Renal pelvis (tissue), 12 donors: Measurements from ENCODE around the gene EGR1. TPM values are rescaled to one million over a fixed set of nuclear protein-coding genes. Genes with fewer than 3 reads are reported as not detected.
A peak's percentile ranks its signal among the peaks of the same experiment; 100 is the strongest.

Source experiments
- DNase-seq: peaks from one replicate; pipeline ENCODE4 v3.0.0-alpha.2; 2013
- long read RNA-seq, 16 experiments: transcript quantifications; one replicate each; lab custom pipeline, GENCODE V29; 2026
- polyA plus RNA-seq, 3 donors: library from polyadenylated mRNA; unstranded; fragments of 120-200 nt; gene quantifications; one replicate each; pipeline ENCODE4 v1.2.1, GENCODE V29; 2013; ENCODE audit not compliant: insufficient read length in 3 of 3

The EGR1 gene
- polyA plus RNA-seq, result 10 to 100 TPM; 43.5 to 66.2 (median 58.3) TPM
- long read RNA-seq, donor 1, transcript EGR1-201 (2 exons, 3,138 nt), result major isoform, 7 of 7 reads
- long read RNA-seq, donor 1, partial matches to known transcripts, result 0 of 7 reads
- long read RNA-seq, donor 1, other reads (novel, unspliced or antisense), result 0 of 7 reads
- long read RNA-seq, donor 2, transcript EGR1-201 (2 exons, 3,138 nt), result major isoform, 36 of 36 reads
- long read RNA-seq, donor 2, partial matches to known transcripts, result 0 of 36 reads
- long read RNA-seq, donor 2, other reads (novel, unspliced or antisense), result 0 of 36 reads
- long read RNA-seq, donor 3, transcript EGR1-201 (2 exons, 3,138 nt), result major isoform, 18 of 18 reads
- long read RNA-seq, donor 3, partial matches to known transcripts, result 0 of 18 reads
- long read RNA-seq, donor 3, other reads (novel, unspliced or antisense), result 0 of 18 reads
- long read RNA-seq, donor 4, transcript EGR1-201 (2 exons, 3,138 nt), result major isoform, 86 of 116 reads
- long read RNA-seq, donor 4, partial matches to known transcripts, result 30 of 116 reads
- long read RNA-seq, donor 4, other reads (novel, unspliced or antisense), result 0 of 116 reads
- long read RNA-seq, donor 5, transcript EGR1-201 (2 exons, 3,138 nt), result major isoform, 111 of 482 reads
- long read RNA-seq, donor 5, partial matches to known transcripts, result 371 of 482 reads
- long read RNA-seq, donor 5, other reads (novel, unspliced or antisense), result 0 of 482 reads
- long read RNA-seq, donor 6, transcript EGR1-201 (2 exons, 3,138 nt), result major isoform, 23 of 23 reads
- long read RNA-seq, donor 6, partial matches to known transcripts, result 0 of 23 reads
- long read RNA-seq, donor 6, other reads (novel, unspliced or antisense), result 0 of 23 reads
- long read RNA-seq, donor 7, transcript EGR1-201 (2 exons, 3,138 nt), result major isoform, 53 of 53 reads
- long read RNA-seq, donor 7, partial matches to known transcripts, result 0 of 53 reads
- long read RNA-seq, donor 7, other reads (novel, unspliced or antisense), result 0 of 53 reads
- long read RNA-seq, donor 8, transcript EGR1-201 (2 exons, 3,138 nt), result major isoform, 1,002 of 4,066 reads
- long read RNA-seq, donor 8, partial matches to known transcripts, result 3,064 of 4,066 reads
- long read RNA-seq, donor 8, other reads (novel, unspliced or antisense), result 0 of 4,066 reads
- long read RNA-seq, donor 9, transcript EGR1-201 (2 exons, 3,138 nt), result major isoform, 223 of 231 reads
- long read RNA-seq, donor 9, partial matches to known transcripts, result 0 of 231 reads
- long read RNA-seq, donor 9, other reads (novel, unspliced or antisense), result 8 of 231 reads
- long read RNA-seq, donor 10, transcript EGR1-201 (2 exons, 3,138 nt), result major isoform, 19 of 19 reads
- long read RNA-seq, donor 10, partial matches to known transcripts, result 0 of 19 reads
- long read RNA-seq, donor 10, other reads (novel, unspliced or antisense), result 0 of 19 reads
- long read RNA-seq, donor 11, transcript EGR1-201 (2 exons, 3,138 nt), result major isoform, 17 of 23 reads
- long read RNA-seq, donor 11, partial matches to known transcripts, result 6 of 23 reads
- long read RNA-seq, donor 11, other reads (novel, unspliced or antisense), result 0 of 23 reads
- long read RNA-seq, donor 12, transcript EGR1-201 (2 exons, 3,138 nt), result major isoform, 32 of 32 reads
- long read RNA-seq, donor 12, partial matches to known transcripts, result 0 of 32 reads
- long read RNA-seq, donor 12, other reads (novel, unspliced or antisense), result 0 of 32 reads
- long read RNA-seq, donor 13, transcript EGR1-201 (2 exons, 3,138 nt), result major isoform, 19 of 19 reads
- long read RNA-seq, donor 13, partial matches to known transcripts, result 0 of 19 reads
- long read RNA-seq, donor 13, other reads (novel, unspliced or antisense), result 0 of 19 reads
- long read RNA-seq, donor 14, transcript EGR1-201 (2 exons, 3,138 nt), result major isoform, 208 of 217 reads
- long read RNA-seq, donor 14, partial matches to known transcripts, result 0 of 217 reads
- long read RNA-seq, donor 14, other reads (novel, unspliced or antisense), result 9 of 217 reads
- long read RNA-seq, donor 15, transcript EGR1-201 (2 exons, 3,138 nt), result major isoform, 172 of 172 reads
- long read RNA-seq, donor 15, partial matches to known transcripts, result 0 of 172 reads
- long read RNA-seq, donor 15, other reads (novel, unspliced or antisense), result 0 of 172 reads
- long read RNA-seq, donor 16, transcript EGR1-201 (2 exons, 3,138 nt), result major isoform, 36 of 36 reads
- long read RNA-seq, donor 16, partial matches to known transcripts, result 0 of 36 reads
- long read RNA-seq, donor 16, other reads (novel, unspliced or antisense), result 0 of 36 reads

DNA sequence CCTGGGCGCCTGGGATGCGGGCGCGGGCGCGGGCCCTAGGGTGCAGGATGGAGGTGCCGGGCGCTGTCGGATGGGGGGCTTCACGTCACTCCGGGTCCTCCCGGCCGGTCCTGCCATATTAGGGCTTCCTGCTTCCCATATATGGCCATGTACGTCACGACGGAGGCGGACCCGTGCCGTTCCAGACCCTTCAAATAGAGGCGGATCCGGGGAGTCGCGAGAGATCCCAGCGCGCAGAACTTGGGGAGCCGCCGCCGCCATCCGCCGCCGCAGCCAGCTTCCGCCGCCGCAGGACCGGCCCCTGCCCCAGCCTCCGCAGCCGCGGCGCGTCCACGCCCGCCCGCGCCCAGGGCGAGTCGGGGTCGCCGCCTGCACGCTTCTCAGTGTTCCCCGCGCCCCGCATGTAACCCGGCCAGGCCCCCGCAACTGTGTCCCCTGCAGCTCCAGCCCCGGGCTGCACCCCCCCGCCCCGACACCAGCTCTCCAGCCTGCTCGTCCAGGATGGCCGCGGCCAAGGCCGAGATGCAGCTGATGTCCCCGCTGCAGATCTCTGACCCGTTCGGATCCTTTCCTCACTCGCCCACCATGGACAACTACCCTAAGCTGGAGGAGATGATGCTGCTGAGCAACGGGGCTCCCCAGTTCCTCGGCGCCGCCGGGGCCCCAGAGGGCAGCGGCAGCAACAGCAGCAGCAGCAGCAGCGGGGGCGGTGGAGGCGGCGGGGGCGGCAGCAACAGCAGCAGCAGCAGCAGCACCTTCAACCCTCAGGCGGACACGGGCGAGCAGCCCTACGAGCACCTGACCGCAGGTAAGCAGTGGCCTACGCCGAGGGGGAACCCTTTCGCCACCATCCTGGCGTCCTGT lies at the start of gene EGR1:
Gene EGR1 (plus strand): TSS at position 219 of the 864 bp plus-strand sequence. CDS start 283 bp downstream, at position 502.
- peak; percentile 95 for DNase-seq

DNA sequence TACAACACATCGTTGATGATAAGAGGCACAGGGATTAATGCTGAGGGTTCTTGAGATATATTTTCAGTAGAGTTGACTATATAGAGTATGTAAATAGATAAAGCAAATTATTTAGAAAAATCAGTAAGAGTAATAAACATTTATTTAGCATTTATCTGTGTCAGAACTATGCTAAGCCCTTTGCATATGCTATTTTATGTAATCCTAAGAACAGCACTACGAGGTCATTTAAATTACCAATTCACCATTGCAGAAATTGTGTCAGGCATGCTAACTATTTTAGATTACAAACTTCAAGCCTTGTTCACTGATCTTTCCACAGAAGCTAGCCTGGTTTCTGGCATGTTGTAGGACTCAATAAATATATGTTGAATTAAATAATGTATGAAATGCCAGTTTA lies 46.8 kb upstream of the EGR1 start:
- no peak for DNase-seq

DNA sequence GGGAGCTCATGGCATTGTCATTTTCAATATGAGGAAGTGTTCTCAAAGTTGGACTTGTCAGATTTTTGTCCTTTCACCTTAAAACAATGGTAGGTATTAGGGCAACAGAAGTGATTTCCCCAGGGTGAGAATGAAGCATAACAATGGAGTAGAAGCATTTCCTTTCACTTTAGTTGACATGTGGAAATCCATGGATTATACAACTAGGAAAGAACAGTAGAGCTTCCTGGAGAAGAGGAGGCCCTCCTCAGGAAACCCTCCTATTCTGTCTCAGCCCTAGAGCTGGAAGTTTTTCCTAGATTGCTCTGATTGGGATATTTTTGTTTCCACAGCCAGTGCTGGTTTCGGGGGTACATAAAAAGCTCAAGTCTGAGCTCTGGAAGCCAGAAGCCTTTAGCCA lies 40.2 kb upstream of the EGR1 start:
- DNase-seq, result no peak

DNA sequence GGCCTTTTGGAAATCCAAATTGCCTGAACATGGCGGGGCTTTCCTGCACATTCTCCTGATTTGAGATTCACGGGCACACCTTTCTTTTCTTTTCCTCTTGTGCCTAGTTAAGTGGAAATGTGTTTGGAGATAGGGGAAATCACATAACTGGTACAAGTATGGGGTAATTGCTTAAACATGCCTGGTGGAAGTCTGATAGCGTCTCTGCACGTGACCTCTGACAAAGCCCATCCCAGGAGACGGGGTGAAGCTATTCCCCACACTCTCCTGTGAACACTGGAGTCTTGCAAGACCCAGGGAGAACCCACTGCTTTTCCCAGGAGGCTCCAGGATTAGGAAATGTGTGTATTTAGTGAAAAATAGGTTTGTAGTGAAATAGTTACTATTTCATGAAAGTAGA lies 29.3 kb upstream of the EGR1 start:
- DNase-seq, result no peak

DNA sequence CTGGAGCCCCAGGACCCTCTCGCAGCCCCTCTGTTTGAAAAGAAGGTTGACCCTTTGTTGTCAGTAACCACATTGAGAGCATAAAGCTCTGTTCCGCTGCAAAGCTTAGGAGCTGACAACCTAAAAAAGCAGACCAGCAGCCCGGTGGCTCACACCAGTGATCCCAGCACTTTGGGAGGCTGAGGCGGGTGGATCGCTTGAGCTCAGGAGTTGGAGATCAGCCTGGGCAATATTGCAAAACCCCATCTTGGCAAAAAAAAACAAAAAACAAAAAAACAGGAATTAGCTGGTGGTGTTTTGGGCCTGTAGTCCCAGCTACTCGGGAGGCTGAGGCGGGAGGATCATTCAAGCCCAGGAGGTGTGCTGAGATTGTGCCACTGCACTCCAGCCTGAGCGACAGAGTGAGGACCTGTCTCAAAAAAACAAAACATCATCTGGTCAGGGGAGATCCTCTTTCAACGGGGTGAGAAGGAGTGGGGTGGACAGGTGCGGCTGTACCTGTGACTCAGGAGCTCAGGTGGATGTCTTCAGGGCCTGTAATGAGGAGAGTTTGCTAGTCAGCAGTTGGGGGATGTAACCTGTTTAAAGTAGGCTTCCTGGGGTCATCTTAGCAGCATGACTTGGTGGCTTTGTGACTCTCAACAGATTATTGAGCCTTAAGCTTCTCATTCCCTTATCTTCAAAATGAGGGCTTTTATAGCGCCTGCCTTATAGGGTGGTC lies 27.1 kb upstream of the EGR1 start:
- DNase-seq, result no peak

DNA sequence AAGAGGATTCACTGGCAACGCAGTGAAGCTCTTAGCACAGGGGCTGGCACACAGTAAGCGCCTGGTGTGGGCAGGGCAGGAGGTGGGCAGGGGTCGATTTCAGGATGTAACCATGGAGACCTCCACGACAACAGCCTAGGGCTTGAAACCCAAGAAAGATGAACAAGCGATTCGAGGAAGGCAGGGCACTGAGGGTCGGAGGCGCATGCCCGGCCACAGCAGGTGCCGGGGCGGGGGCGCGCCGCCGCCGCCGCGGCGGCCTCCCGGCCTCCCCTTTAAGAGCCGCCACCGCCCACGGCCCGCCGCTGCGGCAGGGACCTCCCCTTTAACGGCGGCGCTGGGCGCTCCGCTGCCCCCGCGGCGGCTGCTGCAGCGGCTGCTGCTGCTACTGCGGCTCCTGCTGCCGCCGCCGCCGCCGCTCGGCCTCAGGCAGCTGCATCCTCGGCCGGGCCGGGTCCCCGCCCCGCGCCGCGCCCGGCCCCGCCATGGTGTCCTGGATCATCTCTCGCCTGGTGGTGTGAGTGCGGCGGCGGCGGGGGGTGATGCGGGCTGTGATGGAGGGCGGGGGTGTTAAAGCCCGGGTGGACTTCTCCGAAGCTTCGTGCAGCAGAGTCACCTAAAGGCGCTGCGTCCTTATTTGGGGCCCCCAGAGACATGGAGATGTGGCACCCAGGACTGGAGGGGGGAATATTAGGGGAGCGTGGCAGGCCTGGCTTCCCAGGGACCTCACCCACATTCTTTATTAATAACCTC lies 26.4 kb upstream of the EGR1 start, which contains the start of gene REEP2:
Gene REEP2 (plus strand): TSS at position 334 of the 753 bp plus-strand sequence. CDS start 152 bp downstream, at position 486.
- DNase-seq, result peak; percentile 68

DNA sequence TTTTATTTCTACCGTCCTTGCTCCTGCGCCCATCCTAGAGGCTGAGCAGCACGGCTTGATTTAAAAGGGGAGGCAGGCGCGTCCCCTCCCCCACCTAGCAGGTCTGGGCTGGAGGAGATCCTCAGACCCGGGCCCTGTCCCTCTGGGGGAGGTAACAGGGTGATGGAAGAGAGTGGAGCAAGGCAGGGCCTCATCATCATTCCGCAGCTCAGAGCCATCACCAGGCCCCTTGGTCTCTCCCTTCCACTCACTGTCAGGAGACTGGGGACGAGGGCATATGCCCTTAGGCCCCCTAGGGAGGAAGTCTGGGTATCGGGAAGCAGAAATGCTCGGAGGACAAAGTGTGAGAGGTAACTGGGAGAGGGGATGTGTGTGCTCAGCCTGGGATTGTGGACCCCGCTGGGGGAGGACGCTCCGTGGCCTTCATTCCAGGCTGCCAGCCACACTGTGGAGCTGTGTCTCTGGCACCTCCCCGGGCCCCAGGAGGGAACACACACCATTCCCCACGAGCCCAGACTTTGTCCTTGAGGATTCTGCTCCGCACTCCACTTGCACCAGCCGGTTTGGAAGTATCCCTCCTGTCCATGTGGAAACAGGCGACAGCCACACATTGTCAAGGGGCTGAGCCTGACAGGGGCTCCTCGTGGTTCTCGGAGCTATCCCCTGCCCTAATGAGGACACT lies 25.7 kb upstream of the EGR1 start:
- DNase-seq, result no peak

DNA sequence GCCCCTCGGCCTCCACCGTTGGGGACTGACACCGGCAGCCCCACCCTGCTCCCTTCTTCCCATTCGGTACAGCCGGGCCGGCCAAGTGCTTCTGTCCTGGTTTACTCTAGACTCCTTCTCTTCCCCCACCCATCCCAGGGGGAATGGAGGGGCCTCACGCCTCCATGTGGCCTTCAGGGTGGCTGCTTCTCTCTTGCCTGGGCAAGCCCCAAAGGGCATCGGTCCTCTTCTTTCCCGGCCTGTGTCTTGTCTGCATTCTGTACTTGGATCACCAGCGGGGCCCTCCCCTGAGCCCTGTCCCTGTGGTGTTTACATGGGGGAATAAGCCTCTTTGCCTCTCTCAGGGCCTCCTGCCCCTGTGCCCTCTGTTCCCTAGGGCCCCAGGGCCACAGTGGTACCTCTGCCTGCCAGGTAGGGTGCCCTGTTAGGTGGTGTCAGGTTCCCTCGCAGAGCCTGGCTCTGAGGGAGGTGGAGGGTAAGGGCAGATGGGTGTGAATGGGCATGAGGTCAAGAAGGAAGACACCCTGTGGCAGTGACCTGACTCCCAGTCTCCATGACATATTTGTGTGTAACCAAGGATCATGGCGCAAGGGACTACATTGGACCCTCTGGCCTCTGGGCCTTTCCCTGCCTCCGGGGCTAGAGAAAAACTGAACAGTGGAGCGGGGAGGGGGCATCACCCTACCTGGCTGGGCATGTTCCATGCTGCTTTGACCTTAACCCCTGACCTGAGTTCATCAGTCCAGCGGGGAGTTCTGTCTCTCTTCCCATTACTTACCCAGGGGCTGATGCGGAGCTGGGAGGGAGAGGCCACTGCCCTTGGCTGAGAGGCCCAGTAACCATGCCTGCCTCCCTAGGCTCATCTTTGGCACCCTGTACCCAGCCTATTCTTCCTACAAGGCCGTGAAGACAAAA lies 24.9 kb upstream of the EGR1 start:
- no peak for DNase-seq

DNA sequence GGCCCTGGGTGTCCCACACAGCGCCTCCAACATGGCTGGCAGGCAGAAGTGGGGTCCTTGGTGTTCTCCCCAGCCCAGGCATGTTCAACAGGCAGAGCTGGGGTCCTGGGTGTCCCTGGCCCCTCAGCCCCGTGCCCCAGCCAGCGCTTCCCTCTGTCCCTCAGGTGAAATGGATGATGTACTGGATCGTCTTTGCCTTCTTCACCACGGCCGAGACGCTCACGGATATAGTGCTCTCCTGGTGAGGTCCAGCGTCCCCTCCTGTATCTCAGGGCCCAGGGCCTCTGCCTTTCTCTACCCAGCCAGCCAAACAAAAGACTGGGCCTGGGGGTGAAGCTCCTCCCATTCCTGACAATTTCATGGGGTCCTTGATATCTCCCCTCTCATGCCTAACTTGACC lies 24.1 kb upstream of the EGR1 start:
- no peak for DNase-seq

DNA sequence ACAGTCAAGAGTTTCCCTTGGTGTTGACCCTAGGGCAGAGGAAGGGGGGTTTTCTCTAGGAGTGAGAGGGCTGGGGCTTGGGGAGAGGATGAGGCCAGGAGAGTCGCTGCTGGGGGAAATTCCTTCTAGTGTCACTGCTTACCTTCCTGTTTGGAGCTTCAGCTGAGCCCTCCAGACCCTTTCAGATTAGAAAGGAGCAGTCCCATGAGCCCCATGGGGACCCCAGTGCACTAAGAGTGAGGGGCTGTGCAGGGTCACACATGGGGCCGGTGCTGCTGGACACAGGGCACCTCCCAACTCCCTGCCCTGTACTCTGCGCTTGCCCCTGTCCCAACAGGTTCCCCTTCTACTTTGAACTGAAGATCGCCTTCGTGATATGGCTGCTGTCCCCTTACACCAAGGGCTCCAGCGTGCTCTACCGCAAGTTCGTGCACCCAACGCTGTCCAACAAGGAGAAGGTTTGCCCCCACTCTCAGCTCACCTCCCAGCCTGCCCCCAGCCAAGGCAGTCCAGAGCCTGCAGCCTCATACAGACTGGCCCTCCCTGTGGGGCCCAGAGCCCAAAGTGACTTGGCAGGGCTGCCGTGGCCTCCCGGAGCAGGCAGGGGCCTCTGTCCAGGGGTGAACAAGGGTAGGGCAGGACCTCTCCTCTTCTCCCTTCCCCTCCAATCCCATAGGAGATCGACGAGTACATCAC lies 21.1 kb upstream of the EGR1 start:
- DNase-seq, result no peak

DNA sequence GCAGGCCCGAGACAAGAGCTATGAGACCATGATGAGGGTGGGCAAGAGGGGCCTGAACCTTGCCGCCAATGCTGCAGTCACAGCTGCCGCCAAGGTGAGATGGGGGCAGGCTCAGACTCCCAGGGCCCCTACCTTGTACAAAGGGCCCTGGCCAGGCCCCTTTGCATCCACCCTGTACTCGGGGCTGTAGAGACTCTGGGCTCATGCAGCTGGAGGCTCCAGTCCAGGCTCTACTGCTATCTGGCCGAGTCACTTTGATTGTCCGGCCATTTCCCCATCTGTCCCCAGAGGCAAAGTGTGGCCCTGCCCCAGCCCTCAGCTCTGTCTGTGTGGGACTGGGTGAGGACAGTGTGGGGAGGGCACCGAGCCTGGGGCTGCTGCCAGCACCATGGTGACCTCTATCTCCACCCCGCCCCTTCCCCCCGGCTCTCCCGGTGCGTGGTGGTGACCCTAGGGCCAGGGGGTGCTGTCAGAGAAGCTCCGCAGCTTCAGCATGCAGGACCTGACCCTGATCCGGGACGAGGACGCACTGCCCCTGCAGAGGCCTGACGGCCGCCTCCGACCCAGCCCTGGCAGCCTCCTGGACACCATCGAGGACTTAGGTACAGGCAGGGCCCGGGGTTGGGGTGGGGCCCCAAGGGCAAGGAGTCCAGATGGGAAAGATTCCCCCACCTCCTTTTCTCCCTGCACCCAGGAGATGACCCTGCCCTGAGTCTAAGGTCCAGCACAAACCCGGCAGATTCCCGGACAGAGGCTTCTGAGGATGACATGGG lies 20.3 kb upstream of the EGR1 start:
- DNase-seq, result no peak

DNA sequence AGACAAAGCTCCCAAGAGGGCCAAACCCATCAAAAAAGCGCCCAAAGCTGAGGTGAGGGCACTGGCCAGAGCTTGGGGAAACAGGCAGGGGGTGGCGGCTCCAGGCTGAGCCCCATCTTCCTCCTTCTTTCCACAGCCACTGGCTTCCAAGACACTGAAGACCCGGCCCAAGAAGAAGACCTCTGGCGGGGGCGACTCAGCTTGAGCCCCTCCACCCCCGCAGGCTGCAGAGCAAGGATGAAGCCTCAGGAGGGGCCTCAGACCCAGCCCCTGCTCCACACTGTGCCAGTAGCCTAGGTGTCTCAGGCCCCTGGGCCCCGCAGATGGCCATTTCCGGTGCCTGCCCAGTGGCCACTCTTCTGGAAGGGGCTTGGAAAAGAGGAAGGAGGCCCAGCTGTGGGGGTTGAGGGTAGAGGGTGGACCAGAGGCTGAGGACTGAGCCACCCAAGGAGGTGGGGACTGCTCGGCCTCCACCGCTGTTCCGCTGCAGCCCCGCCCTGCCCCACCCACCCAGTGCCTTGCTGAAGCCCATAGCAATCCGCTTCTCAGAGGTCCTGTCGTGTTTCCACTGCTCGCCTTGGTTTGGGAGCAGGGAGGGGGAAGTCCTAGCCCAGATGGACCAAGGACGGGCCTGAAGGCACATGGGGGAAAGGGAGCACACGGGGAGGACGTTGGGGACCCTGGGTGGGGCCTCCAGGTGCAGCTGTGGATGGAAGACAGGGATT lies 19.6 kb upstream of the EGR1 start:
- no peak for DNase-seq

DNA sequence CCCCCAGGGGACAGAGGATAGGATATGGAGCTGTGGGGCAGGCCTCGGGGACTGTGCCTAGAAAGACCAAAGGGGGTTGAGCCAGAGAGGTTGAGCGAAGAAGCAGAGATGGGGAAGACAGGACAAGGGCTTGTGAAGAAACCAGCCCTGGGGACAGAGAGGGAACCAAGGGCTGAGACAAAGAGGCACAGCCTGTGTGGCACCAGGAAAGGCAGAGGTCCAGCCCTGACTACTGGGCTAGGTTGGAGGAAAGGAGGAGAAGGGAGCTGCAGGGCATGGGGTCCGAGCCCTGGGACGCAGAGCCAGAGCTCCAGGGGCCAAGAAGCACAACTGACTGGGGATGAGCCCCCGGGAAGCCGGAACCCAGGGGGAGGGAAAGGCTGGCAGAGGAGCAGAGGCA lies 17.2 kb upstream of the EGR1 start:
- DNase-seq, result no peak
